NB4 (cell line): ENCODE results near the gene NPIPA8.
"Not testable (repeated sequence)": the region's sequence is repeated elsewhere in the genome, so short reads cannot be mapped to it uniquely, and the experiment has no call there.

Experiments
- CTCF ChIP-seq: IDR thresholded peaks from one replicate; pipeline ENCODE4 v1.5.1; 2012; ENCODE audit warnings: low read depth, low read length
- POLR2A ChIP-seq: IDR thresholded peaks from 2 replicates; pipeline ENCODE4 v1.6.1; 2011; ENCODE audit warnings: mild to moderate bottlenecking; ENCODE audit not compliant: insufficient read length; ENCODE audit errors: extremely low read depth
- TF ChIP-seq, protein P1 (sequence below): IDR thresholded peaks from 2 replicates; pipeline ENCODE4 v1.6.1; 2011; ENCODE audit warnings: low read depth, low read length

GRCh38 chr16:18384098-18384636 is 47.6 kb upstream of the NPIPA8 start:
- not testable (repeated sequence) for TF ChIP-seq CTCF, POLR2A
- TF ChIP-seq, protein P1, sequence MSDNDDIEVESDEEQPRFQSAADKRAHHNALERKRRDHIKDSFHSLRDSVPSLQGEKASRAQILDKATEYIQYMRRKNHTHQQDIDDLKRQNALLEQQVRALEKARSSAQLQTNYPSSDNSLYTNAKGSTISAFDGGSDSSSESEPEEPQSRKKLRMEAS, result not testable (repeated sequence)
